GM12891 (cell line): ENCODE measurements around the gene TMEM204.

Experiments used
- POLR2A ChIP-seq: IDR thresholded peaks from 2 replicates; pipeline ENCODE4 v1.6.1; 2011; ENCODE audit warnings: low read depth, low read length, control low read depth
- SPI1 ChIP-seq: IDR thresholded peaks from 2 replicates; pipeline ENCODE4 v1.6.1; 2011; ENCODE audit warnings: low read depth, low read length, control low read depth

- TF ChIP-seq POLR2A (no peak), SPI1 (no peak)
These were observed 13.6 kb upstream of the TMEM204 start for GRCh38 chr16:1519831-1520230.
